ENCODE data around the gene KIAA1217. TPM values are rescaled to one million over a fixed set of nuclear protein-coding genes. Genes with fewer than 3 reads are reported as not detected.

The KIAA1217 gene
- polyA plus RNA-seq, 2 of the 4 experiments (the other 2 are of a cell fraction) = 1.5 to 2.7 TPM

GRCh38 chr10:24503461-24504320 lies 294.8 kb downstream of the KIAA1217 start:
- TF ChIP-seq CEBPB (IDR thresholded peaks at IDR 0.05) (no peak), SMC3 (IDR thresholded peaks at IDR 0.05) (peak; percentile 87), CTCF (IDR thresholded peaks at IDR 0.05) (peak; percentile 90), MAZ (IDR thresholded peaks at IDR 0.05; ENCODE audit: borderline replicate concordance, low read depth, low read length) (no peak), RAD21 (conservative IDR thresholded peaks at IDR 0.05 in 1 of 2, IDR thresholded peaks at IDR 0.05 in 1 of 2) (peak; percentile 93 to 94)
- no peak for FAIRE-seq
- Histone ChIP-seq H3K9me3 (no peaks in the 10 kb centered on the region), H3K4me3 (no peak overlapping the region), H3K4me2 (no peak overlapping the region), H3K4me1 (no peaks in the 10 kb centered on the region), H3K27ac (no peak overlapping the region)
- ChIA-PET POLR2A (no interaction called here), CTCF (interaction anchor here (0.6 to 7.9 kb wide), 46 partner anchors 9 to 1346 kb away, joined by 3 to 89 read pairs (median 4); no protein-coding TSS in a partner anchor)
- WGBS (ENCODE audit: missing lambda C conversion rate) = 32% methylated on average over 12 of the region's 12 CpGs
- peak; percentile 34 to 75 for DNase-seq (ENCODE audit: low read depth in 1 of 2, low spot score in 1 of 2)
- peak; percentile 90 to 93 for ATAC-seq

DNA sequence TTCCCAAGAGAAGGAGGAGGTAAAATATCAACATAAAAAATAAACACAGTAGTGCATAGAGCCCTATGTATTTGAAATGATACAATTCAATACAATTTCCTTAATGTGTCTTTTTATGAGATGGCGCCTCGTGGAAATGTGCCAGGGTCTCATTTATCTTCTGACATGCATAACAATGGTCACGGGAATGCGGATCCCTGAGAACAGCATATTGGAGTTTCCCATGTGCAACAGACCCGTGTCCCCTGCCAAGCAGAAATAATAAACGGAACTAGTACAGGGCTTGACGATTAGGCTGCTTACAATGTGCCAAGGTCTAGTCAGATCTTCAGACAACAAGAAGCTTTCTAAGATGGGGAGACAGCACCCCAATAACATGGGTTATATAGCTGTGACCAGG lies 296.8 kb downstream of the KIAA1217 start:
- TF ChIP-seq EHF (CRISPR knock-in tag; IDR thresholded peaks at IDR 0.05) (no peak), POLR2AphosphoS2 (conservative IDR thresholded peaks at IDR 0.05; ENCODE audit: low read length) (no peak), RAD21 (conservative IDR thresholded peaks at IDR 0.05 in 1 of 2, IDR thresholded peaks at IDR 0.05 in 1 of 2) (no peak), NR3C1 (IDR thresholded peaks at IDR 0.05) (no peak), HEYL (CRISPR knock-in tag; IDR thresholded peaks at IDR 0.05) (no peak), RFX5 (IDR thresholded peaks at IDR 0.05) (no peak), EHMT2 (IDR thresholded peaks at IDR 0.05; ENCODE audit: low read depth) (no peak), HOXB13 (CRISPR knock-in tag; IDR thresholded peaks at IDR 0.05; ENCODE audit: low read depth) (no peak), JUN (IDR thresholded peaks at IDR 0.05) (no peak), RCOR1 (IDR thresholded peaks at IDR 0.05; ENCODE audit: low read depth, low read length) (no peak), MYC (IDR thresholded peaks at IDR 0.05; ENCODE audit: borderline replicate concordance, low read length) (no peak), ESRRA (IDR thresholded peaks at IDR 0.05; ENCODE audit: borderline replicate concordance, low read length) (no peak), KDM1A (IDR thresholded peaks at IDR 0.05; ENCODE audit: low read depth) (no peak), MAFK (IDR thresholded peaks at IDR 0.05; ENCODE audit: partially characterized antibody) (no peak), MAZ (IDR thresholded peaks at IDR 0.05; ENCODE audit: borderline replicate concordance, low read depth, low read length) (no peak)
- TF ChIP-seq, protein P1, sequence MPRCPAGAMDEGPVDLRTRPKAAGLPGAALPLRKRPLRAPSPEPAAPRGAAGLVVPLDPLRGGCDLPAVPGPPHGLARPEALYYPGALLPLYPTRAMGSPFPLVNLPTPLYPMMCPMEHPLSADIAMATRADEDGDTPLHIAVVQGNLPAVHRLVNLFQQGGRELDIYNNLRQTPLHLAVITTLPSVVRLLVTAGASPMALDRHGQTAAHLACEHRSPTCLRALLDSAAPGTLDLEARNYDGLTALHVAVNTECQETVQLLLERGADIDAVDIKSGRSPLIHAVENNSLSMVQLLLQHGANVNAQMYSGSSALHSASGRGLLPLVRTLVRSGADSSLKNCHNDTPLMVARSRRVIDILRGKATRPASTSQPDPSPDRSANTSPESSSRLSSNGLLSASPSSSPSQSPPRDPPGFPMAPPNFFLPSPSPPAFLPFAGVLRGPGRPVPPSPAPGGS (IDR thresholded peaks at IDR 0.05) = no peak
- TF ChIP-seq, protein P2, sequence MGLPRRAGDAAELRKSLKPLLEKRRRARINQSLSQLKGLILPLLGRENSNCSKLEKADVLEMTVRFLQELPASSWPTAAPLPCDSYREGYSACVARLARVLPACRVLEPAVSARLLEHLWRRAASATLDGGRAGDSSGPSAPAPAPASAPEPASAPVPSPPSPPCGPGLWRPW (IDR thresholded peaks at IDR 0.05) = no peak
- DNase-seq (ENCODE audit: low read depth in 1 of 2, low spot score in 1 of 2) = no peak
- ChIA-PET POLR2A (no interaction called here), CTCF (interaction anchor here (0.9 to 7.9 kb wide), 4 partner anchors 13 to 512 kb away, joined by 3 to 89 read pairs (median 8); no protein-coding TSS in a partner anchor)
- ATAC-seq = no peak
- Histone ChIP-seq H3K4me2 (no peak overlapping the region), H3K4me3 (no peak overlapping the region), H3K4me1 (no peaks in the 10 kb centered on the region), H3K9me3 (no peaks in the 10 kb centered on the region), H3K27ac (no peak overlapping the region)
- WGBS (ENCODE audit: missing lambda C conversion rate) = 83% methylated on average over 7 of the region's 7 CpGs
- no peak for FAIRE-seq
